ENCODE measurements around the gene MSANTD1. TPM values are rescaled to one million over a fixed set of nuclear protein-coding genes. Genes with fewer than 3 reads are reported as not detected.

Gene MSANTD1
- total and polyA plus RNA-seq, 8 donors: 0.31 to 5.8 (median 2.6) TPM; not detected in 2

DNA sequence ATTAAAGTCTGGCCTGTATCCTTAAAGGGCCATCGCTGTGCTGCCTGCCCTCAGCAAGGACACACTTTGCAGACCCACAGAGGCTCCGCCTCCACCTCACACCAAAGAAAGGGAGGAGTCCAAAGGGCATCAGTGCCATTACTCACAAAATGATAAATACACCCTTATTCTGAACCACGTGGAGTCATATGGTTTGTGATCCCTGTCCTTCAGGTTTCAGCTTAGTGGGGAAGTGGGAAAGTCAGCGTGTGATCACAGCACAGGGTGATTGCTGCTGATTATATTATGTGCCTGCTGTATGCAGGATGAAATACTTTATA is 35.9 kb upstream of the MSANTD1 start:
- intact Hi-C loops (cut with DNase I; ENCODE audit: low total_unique reads): no loop called here
- H3K27me3 ChIP-seq: no peaks in the 10 kb centered on the region
- H3K27ac ChIP-seq: no peak overlapping the region
- TF ChIP-seq EP300 (IDR thresholded peaks at IDR 0.05): no peak
- TF ChIP-seq POLR2AphosphoS5 (IDR thresholded peaks at IDR 0.05): no peak
- TF ChIP-seq POLR2A (IDR thresholded peaks at IDR 0.05): no peak
- no peak for TF ChIP-seq CTCF (IDR thresholded peaks at IDR 0.05)
- H3K9me3 ChIP-seq: no peaks in the 10 kb centered on the region
- peaks cover 76 to 96% (median 91%) of the 10 kb centered on the region in 4 donors for H3K36me3 ChIP-seq
- 73 to 86% (median 81%) methylated on average over 4 of the region's 4 CpGs for WGBS, 5 donors
- no peak overlapping the region for H3K4me3 ChIP-seq
- H3K4me1 ChIP-seq: peaks cover 0 to 2% (median 0%) of the 10 kb centered on the region in 4 donors
- no peak for DNase-seq

DNA sequence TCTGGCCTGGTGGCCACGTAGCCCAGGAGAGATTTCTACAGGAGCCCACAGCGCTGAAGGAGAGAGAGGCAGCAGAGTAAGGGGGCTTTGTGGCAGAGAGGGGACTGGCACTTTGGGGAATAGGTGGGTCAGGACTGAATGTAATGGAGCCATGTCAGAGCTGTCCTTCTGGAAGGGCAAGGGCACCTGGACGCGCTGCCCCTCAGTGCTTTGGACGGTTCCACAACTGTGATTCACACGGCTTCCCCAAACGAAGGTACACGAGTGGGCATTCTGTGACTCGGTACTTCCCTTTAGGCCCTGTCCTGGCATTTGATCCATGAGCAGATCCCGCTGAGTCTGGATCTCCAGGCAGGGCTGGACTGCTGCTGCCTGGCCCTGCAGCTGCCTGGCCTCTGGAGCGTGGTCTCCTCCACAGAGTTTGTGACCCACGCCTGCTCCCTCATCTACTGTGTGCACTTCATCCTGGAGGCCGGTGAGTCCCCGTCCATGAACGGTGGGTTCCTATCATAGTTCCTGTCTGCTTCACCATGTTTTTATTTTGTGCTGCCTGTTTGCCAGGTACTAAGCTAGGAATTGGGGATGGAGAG is 35.2 kb upstream of the MSANTD1 start:
- Histone ChIP-seq H3K27me3 (no peaks in the 10 kb centered on the region), H3K9me3 (no peaks in the 10 kb centered on the region), H3K4me1 (no peaks in the 10 kb centered on the region), H3K36me3 (peaks cover 80 to 96% (median 91%) of the 10 kb centered on the region in 4 donors), H3K4me3 (no peak overlapping the region), H3K27ac (no peak overlapping the region)
- no peak for DNase-seq
- intact Hi-C loops (cut with DNase I; ENCODE audit: low total_unique reads): no loop called here
- TF ChIP-seq CTCF (IDR thresholded peaks at IDR 0.05): no peak
- no peak for TF ChIP-seq POLR2A (IDR thresholded peaks at IDR 0.05)
- TF ChIP-seq EP300 (IDR thresholded peaks at IDR 0.05): no peak
- no peak for TF ChIP-seq POLR2AphosphoS5 (IDR thresholded peaks at IDR 0.05)
- 92 to 98% (median 95%) methylated on average over 15 of the region's 15 CpGs for WGBS, 5 donors

DNA sequence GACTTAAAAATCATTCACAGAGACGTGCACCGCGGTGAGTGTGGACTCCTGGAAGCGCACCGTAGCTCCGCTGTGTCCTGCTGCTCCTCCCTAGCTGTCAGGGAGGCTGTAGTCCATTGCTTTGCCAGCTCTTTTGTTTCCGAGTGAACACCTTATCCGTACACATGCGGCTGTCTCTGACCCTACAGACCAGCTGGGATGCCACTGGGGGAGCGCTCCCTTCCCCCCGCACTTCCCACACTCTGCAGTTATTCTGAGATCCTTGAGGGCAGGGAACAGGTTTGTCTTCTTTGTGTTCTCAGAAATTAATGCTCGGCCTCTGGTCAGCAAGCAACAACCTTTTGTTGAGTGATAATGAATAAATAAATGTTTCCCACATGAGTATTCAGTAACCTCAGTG is 33.7 kb upstream of the MSANTD1 start:
- H3K27ac ChIP-seq: no peak overlapping the region
- H3K9me3 ChIP-seq: no peaks in the 10 kb centered on the region
- TF ChIP-seq EP300 (IDR thresholded peaks at IDR 0.05) (no peak), CTCF (IDR thresholded peaks at IDR 0.05) (no peak), POLR2AphosphoS5 (IDR thresholded peaks at IDR 0.05) (no peak), POLR2A (IDR thresholded peaks at IDR 0.05) (no peak)
- 86 to 92% (median 87%) methylated on average over 12 of the region's 12 CpGs for WGBS, 5 donors
- peaks cover 80 to 96% (median 91%) of the 10 kb centered on the region in 4 donors for H3K36me3 ChIP-seq
- no peak for DNase-seq
- H3K4me3 ChIP-seq: no peak overlapping the region
- no peaks in the 10 kb centered on the region for H3K4me1 ChIP-seq
- no peaks in the 10 kb centered on the region for H3K27me3 ChIP-seq
- intact Hi-C loops (cut with DNase I; ENCODE audit: low total_unique reads): no loop called here

DNA sequence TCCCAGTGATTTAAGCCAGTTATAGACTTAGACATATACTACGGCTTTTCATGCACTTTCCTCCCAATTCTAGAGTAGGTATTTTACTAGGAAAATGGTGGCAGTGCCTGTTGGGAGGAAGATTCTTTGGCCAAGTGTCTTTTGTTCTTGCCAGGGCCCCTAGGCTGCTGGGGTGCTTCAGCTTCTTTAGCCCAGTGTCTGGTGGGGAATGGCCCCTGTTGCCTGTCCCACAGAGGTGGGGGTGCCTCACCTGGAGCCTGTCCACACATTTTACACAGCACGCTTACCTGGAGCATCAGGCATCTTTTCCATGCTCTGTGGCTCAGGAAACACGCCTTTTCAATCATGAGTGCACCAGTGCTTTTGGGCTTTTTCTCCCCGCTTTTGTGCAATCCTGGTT is 33.2 kb upstream of the MSANTD1 start:
- Histone ChIP-seq H3K36me3 (peaks cover 81 to 96% (median 92%) of the 10 kb centered on the region in 4 donors), H3K27ac (no peak overlapping the region), H3K4me3 (no peak overlapping the region), H3K27me3 (no peaks in the 10 kb centered on the region), H3K4me1 (no peaks in the 10 kb centered on the region), H3K9me3 (no peaks in the 10 kb centered on the region)
- WGBS, 5 donors: 97 to 99% (median 97%) methylated on average over 4 of the region's 4 CpGs
- no peak for DNase-seq
- no peak for TF ChIP-seq CTCF (IDR thresholded peaks at IDR 0.05)
- no peak for TF ChIP-seq EP300 (IDR thresholded peaks at IDR 0.05)
- no peak for TF ChIP-seq POLR2A (IDR thresholded peaks at IDR 0.05)
- no peak for TF ChIP-seq POLR2AphosphoS5 (IDR thresholded peaks at IDR 0.05)
- intact Hi-C loops (cut with DNase I; ENCODE audit: low total_unique reads): no loop called here
